GM12873 (cell line): Measurements from ENCODE around the gene ASTN2.

ENCODE experiments used
- CTCF ChIP-seq: IDR thresholded peaks from 2 replicates; pipeline ENCODE4 v1.5.1; 2012; ENCODE audit warnings: low read depth, mild to moderate bottlenecking, moderate library complexity, low read length, control low read depth; ENCODE audit not compliant: insufficient read depth; ENCODE audit errors: missing control alignments

Gene ASTN2

GRCh38 chr9:116693233-116693731 is 721.6 kb downstream of the ASTN2 start:
- TF ChIP-seq CTCF = no peak

- TF ChIP-seq CTCF = no peak
Measured at GRCh38 chr9:116692616-116693015, 722.2 kb downstream of the ASTN2 start.

- TF ChIP-seq CTCF = no peak
Measured at GRCh38 chr9:116691607-116692006, 723.2 kb downstream of the ASTN2 start.

- no peak for TF ChIP-seq CTCF
Measured at GRCh38 chr9:116689486-116690032, 725.3 kb downstream of the ASTN2 start.

GRCh38 chr9:116688806-116689485 is 725.9 kb downstream of the ASTN2 start:
- no peak for TF ChIP-seq CTCF

- no peak for TF ChIP-seq CTCF
Measured at GRCh38 chr9:116687754-116688135, 727.1 kb downstream of the ASTN2 start.

GRCh38 chr9:116687074-116687753 is 727.6 kb downstream of the ASTN2 start, which contains the start of gene TRIM32:
Gene TRIM32, plus strand, starts transcription at chr9:116687305. Its CDS starts 10,438 bp downstream, at chr9:116697743.
- TF ChIP-seq CTCF = no peak
